C4-2B (cell line): Measurements from ENCODE around the gene SLC6A12.

Source experiments
- H3K27ac ChIP-seq: fragments of 450-650 bp; 2 replicates; pipeline ENCODE4 v1.5.1; 2017
- ZFX ChIP-seq: fragments of 450-650 bp; IDR thresholded peaks from 2 replicates; pipeline ENCODE4 v1.6.1; 2017
- TF ChIP-seq, protein P1 (sequence below): fragments of 450-650 bp; conservative IDR thresholded peaks from 2 replicates; pipeline ENCODE4 v1.5.1; 2017; ENCODE audit warnings: mild to moderate bottlenecking

SLC6A12 gene

DNA sequence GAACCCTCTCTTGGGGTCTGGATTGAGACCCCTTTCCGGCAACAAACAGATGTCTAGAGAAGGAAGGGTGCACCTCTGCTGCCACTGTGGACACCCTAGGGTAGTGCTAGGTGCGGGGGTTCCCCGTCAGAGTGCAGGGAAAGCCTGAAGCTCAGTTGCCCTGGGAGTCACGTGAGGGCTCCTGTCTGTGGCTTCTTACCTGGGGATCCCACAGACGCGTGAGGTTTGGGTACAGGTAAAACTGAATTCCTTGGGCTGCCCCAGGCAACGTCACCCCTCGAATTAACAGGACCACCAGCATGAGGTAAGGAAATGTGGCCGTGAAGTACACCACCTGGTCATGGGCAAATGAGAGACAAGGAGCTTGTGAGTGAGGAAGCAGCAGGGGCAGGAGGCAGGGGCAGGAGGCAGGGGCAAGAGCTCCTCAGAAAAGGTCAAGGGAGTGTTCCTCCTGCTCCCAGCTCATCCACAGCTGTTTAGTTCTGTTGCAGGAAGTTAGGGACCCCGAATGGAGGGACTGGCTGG is 21.0 kb upstream of the SLC6A12 start:
- TF ChIP-seq, protein P1, sequence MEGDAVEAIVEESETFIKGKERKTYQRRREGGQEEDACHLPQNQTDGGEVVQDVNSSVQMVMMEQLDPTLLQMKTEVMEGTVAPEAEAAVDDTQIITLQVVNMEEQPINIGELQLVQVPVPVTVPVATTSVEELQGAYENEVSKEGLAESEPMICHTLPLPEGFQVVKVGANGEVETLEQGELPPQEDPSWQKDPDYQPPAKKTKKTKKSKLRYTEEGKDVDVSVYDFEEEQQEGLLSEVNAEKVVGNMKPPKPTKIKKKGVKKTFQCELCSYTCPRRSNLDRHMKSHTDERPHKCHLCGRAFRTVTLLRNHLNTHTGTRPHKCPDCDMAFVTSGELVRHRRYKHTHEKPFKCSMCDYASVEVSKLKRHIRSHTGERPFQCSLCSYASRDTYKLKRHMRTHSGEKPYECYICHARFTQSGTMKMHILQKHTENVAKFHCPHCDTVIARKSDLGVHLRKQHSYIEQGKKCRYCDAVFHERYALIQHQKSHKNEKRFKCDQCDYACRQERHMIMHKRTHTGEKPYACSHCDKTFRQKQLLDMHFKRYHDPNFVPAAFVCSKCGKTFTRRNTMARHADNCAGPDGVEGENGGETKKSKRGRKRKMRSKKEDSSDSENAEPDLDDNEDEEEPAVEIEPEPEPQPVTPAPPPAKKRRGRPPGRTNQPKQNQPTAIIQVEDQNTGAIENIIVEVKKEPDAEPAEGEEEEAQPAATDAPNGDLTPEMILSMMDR, result no peak
- H3K27ac ChIP-seq, result no peak overlapping the region

DNA sequence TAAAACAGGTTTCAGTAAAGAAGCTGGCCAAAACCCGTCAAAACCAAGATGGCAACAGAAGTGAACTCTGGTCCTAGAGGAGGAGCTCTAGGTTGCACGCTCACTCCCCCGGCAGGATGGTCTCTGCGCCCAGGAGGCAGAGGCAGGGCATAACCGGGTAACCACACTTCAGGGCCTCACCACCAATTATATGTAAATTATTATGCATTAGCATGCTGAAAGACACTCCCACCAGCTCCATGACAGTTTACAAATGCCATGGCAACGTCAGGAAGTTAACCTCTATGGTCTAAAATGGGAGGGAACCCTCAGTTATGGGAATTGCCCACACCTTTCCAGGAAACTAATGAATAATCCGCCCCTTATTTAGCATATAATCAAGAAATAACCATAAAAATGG is 20.1 kb upstream of the SLC6A12 start:
- TF ChIP-seq, protein P1, result no peak
- TF ChIP-seq ZFX, result no peak

DNA sequence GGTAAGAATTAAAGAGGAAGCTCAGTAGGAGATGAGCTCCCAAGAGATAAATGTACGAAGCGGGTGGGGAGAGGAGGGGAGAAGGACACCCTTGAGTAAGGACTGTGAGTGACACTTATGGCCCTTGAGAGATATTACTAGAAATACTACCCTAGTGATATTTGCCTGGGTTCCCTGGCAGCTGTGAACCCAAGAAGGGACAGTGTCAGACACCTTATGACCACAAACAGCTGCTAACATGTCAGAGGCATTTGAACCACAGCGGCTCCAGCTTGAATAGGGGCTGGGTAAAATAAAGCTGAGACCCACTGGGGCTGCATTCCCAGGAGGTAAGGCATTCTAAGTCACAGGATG is 19.6 kb upstream of the SLC6A12 start:
- H3K27ac ChIP-seq, result no peak overlapping the region
- TF ChIP-seq ZFX, result no peak
- TF ChIP-seq, protein P1, result no peak

More for the DNA sequence above, 20.1 kb upstream of the SLC6A12 start:
- no peak overlapping the region for H3K27ac ChIP-seq

DNA sequence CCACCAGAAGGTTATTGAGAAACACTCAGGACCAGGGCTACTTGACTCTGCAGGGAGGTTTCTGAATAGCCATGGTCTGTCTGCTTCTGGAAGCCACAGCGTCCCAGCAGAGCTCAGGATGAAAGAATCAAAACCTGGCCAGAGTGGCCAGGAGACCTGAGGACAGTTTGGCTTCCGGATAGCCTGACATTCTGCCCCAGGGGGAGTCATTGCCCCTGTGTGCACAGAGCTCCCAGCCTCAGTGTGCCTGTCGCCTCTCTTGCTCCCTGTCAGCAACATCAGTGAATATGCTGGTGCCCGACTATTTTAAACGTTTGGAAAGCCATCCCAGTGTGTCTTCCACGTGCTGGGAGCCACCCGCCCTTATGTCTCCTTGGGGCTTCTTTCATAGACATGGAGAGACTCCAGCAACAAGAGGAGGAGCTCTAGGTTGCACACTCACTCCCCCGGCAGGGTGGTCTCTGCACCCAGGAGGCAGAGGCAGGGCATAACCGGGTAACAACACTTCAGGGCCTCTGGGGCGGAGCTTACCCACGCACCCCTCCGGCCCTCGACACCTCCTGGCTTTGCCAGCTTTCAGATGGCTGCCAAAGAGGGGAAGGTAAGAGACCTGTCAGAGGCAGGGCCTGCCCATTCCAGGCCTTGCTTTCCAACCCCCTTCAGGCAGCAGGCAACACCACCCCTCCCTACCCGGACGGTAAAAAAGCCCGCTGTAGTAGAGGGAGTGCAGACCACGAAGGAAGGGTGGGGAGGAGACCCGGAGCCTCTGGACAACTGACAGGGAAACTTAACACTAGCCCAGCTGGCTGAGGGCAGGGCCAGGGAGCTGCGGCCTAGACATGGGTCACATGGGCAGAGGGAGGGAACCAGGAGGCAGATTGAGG is 19.0 kb upstream of the SLC6A12 start:
- no peak overlapping the region for H3K27ac ChIP-seq
- TF ChIP-seq, protein P1, result no peak
- TF ChIP-seq ZFX, result no peak

DNA sequence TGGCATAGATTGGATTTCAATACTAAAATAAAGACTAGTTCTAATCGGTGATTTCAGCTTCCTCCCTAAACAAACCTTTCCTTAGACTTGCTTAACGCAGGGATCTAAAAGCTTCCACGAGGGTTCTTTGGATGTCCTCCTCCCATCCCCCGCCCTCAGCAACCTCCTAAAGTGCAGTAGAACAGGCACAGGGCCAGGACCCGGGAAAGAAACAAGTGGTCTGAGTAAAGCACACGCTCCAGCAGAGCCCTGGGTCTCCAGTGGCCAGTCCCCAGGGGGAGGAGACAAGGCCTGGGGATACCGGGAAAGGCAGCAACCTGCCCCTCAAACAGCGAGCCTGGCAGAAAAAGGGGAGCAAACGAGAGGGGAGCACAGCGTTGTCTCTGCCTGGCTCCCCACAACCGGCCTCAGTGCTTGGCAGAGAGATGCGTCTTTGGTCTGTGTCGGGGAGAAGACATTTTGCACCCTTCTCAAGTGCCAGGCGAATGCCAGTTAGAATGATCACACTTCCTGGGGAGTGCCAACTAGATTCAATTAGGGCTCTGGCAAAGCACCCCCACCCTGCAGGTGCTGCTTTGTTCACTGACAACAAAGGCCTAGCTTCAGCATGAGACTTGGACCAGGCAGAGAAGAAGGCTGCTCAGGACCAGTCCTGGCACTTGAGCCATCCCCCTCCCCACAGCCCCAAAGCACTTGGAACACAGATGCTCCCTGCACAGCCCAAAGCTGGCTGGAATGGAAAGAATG is 17.1 kb upstream of the SLC6A12 start:
- no peak for TF ChIP-seq ZFX
- TF ChIP-seq, protein P1, result no peak

DNA sequence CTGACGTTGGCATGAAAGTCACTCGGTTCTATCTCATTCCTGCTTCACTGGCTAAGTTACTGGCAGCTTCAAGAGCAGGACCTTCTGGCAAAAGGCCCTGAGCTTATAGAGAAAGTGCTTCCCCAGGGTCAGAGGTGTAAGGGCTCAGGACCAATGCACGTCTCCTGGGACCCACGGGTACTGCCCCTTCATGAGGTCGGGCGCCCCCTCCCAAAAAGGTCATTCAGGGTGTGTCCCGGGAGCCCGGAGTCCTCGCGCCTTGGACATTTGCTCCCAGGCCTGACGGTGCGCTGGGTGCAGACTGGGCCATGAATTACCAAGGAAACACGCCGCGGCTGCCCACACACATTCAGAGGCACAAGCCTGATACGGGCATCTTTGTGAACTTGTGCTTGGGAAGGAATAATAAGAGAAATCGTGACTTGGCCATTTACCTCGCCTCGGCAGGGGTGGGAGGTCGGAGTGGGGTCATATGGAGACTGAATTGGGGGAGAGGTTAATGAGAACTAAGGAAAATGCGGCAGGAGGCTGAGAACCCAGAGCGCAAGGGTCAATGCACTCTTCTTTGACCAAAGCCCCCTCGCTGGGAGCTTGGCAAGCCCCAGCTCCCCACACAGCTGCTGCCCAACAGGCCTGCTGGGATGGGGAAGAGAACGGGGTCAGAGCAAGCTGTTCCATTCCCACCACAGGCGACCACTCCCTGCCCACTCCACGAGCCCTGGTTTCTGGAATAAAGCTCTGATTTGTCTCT is 15.7 kb upstream of the SLC6A12 start:
- TF ChIP-seq ZFX, result no peak
- TF ChIP-seq, protein P1, result no peak
- no peak overlapping the region for H3K27ac ChIP-seq

More for the DNA sequence above, 17.1 kb upstream of the SLC6A12 start:
- H3K27ac ChIP-seq, result no peak overlapping the region
